LoVo (cell line): Measurements from ENCODE around the gene KIAA1958.
"Not testable (repeated sequence)": the region's sequence is repeated elsewhere in the genome, so short reads cannot be mapped to it uniquely, and the experiment has no call there.

Source experiments
- DNase-seq: peaks from one replicate; pipeline ENCODE4 v3.0.0-alpha.2; 2016; ENCODE audit warnings: low spot score

Gene KIAA1958

DNA sequence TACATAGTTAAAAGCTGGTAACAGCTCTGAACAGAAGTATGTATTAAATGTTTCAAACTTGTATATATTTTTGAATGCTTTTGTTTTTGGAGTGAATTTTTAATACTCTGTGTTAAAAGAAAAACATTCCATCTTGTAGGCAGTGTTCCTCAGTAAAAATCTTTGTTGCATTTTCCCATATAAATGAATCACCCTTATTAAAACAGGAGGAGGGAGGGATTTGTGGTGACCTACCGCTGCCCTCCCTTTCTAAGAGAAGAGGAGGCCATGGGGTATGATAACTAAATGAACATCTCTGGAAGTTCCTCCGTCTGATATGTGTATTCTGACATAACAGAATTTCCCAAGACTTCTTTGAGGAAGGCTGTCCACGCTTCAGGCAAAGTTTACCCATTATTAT lies 177.9 kb downstream of the KIAA1958 start:
- no peak for DNase-seq

GRCh38 chr9:112665347-112665746 lies 178.7 kb downstream of the KIAA1958 start:
- no peak for DNase-seq

GRCh38 chr9:112669326-112669725 lies 182.7 kb downstream of the KIAA1958 start:
- no peak for DNase-seq

DNA sequence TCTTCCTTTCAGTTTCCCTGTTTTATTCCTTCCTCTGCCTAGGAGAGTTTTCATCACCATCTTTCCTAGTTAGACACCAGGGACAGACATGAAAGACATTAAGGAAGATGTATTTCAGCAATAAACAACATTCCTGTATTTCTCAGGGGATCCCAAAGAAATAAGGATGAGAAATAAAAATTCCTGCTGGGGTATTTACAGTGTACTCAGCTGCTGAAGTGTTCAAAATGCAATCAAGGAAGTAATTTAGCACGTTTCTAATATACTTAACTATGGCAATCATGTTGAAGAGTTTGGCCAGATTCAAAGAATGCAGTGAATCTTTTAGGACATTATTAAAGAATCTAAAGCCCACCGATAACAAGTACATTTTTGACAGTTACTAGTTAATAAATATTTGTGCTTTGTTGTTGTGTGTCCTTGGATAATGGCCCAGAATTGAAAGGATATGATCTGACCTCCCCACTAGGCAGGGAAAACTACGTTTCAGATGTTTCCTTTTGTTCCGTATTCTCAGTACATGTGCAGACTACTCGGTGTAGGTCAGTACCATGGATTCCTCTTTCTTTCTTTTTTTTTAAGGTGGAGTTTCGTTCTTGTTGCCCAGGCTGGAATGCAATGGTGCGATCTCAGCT lies 184.5 kb downstream of the KIAA1958 start:
- DNase-seq, result no peak

- not testable (repeated sequence) for DNase-seq
Observed at GRCh38 chr9:112673221-112673620, 186.6 kb downstream of the KIAA1958 start.

GRCh38 chr9:112677040-112677439 lies 190.4 kb downstream of the KIAA1958 start:
- DNase-seq, result no peak

- DNase-seq, result no peak
Observed at GRCh38 chr9:112680731-112681402, 194.2 kb downstream of the KIAA1958 start.

DNA sequence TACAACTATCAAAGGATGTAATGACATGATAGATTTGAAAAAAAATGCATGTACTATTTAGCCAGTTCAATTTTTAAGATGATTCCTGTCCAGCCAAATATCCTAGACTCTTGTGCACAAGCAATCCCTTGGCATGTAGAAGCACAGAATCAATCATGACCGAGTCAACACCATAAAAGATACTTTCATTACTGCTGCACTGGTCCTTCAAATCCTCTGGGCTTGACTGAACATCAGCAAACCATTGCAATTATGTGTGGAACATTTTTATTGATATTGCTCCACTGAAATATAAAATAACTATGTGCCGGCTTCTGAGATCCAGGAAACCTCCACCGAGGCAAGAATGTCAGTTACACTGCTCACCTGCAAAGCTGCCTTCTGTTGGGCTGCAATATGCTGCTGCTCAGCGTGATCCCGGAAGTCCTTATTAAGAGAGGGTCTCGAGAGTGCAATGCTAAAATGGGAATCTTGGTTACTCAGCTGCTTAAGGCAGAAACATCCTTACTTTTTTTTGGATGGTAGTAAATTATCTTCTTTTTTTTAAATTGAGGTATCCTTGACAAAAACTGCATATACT lies 202.6 kb downstream of the KIAA1958 start:
- DNase-seq, result no peak

GRCh38 chr9:112694706-112695555 lies 208.3 kb downstream of the KIAA1958 start:
- no peak for DNase-seq

DNA sequence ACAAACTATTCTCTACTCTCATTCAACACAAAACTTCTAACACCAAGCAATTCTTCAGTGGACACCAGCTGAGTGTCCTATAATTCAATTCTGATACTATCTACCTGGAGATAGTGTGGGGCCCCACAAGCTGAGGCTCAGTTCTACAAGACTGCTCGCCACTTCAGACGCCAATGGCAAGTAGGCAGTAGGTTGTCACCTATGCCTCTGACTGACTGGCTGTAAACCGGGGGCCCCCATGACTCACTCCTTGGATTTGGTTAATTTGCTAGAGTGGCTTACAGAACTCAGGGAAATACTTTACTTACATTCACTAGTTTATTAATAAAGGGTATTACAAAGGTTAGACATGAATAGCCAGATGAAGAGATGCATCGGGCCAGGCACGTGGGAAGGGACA lies 209.8 kb downstream of the KIAA1958 start:
- no peak for DNase-seq

DNA sequence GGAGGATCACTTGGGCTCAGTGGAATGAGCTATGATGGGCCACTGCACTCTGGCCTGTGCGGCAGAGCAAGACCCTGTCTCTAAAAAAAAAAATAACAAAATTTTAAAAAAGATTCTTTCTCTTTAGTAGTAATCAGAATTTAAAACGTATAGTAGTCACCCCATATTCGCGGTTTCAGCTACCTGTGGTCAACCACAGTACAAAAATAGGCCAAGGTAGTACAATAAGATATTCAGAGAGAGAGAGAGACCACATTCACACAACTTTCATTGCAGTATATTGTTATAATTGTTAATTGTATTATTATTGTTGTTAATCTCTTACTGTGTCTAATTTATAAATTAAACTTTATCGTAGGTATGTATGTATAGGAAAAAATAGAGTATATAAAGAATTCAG lies 212.6 kb downstream of the KIAA1958 start:
- no peak for DNase-seq

- DNase-seq, result no peak
Observed at GRCh38 chr9:112700085-112700484, 213.5 kb downstream of the KIAA1958 start.

GRCh38 chr9:112703304-112703703 lies 216.7 kb downstream of the KIAA1958 start:
- DNase-seq, result no peak

DNA sequence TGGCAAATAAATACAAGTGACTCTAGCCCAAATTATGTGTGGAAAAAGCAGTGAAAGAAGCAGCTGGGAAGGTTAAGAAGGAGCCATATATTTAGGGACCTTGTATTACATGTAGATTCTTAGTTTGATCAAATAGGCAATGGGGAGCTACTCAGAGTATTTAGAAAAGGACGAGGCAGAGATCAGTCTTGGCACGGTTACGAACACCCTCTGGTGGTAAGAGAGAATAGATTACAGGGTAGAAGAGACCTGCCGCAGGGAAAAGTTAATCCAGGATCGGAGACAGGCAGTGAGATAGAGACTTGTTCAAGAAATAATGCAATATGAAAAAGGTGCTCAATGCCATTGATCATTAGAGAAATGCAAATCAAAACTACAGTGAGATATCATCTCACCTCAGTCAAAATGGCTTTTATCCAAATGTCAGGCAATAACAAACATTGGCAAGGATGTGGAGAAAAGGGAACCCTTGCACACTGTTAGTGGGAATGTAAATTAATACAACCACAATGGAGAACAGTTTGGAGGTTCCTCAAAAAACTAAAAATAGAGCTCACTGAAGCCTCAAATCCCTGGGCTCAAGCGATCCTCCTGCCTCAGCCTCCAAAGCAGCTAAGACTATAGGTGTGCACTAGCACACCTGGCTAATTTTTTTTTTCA lies 219.3 kb downstream of the KIAA1958 start:
- DNase-seq, result no peak

GRCh38 chr9:112711050-112711689 lies 224.5 kb downstream of the KIAA1958 start:
- DNase-seq, result no peak

- no peak for DNase-seq
Observed at GRCh38 chr9:112712678-112713077, 226.1 kb downstream of the KIAA1958 start.

DNA sequence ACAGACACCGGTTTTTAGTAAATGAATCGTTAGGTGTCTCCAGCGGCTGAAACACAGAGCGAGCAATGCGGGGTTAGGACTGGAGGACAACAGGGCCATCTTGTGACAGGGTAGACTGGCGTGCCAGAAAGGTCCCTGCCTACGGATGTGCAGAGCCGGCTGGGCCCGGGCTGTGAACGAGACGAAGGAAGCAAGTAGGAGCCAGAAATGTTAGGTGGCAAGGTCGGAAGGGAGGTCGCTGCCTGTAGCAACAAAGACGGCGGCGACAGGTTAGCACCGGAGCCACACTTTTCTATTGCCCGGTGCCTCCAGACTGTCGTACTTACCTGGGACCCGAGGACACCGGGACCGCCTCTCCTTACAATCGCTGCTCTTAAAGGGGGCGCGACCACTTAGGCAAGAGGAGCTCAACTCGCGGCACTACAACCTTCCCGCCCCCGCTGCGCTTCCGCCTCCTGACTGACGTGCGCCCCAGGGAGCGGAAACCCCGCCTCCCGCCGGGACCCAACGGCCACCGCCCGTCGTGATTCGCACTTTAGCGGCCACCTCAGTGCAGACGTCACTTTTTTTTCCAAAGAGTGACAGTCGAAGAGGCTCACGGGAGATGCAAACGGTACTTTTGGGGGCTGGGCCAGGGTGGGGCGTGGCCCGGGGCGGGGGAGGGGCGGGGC lies 231.2 kb downstream of the KIAA1958 start, which contains the start of gene INIP:
Gene INIP, minus strand, starts transcription at position 457 of the 671 bp plus-strand sequence. CDS start 1,632 bp downstream, outside the sequence.
- peak; percentile 95 for DNase-seq
